HG02852 (cell line): ENCODE data around the gene KPNA1.
A peak's percentile ranks its signal among the peaks of the same experiment; 100 is the strongest.

Experiments
- ATAC-seq: cut with Tn5 transposase; IDR thresholded peaks from one replicate; pipeline ENCODE4 v1.9.1; 2021; ENCODE audit warnings: mild to moderate bottlenecking, moderate library complexity; ENCODE audit not compliant: unreplicated experiment

The KPNA1 gene

DNA sequence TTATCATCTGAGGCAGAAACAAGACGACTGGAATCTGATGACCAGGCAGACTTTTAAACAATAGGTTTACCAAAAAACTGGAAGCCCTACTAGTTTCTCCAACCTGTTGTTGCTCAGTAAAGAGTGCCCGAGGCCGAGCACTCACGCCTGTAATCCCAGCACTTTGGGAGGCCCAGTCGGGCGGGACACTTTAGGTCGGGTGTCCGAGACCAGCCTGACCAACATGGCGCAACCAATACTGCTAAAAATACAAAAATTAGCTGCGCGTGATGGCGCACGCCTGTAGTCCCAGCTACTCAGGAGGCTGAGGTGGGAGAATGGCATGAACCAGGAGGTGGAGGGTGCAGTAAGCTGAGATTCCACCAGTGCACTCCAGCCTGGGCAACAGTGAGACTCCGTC, 97.8 kb downstream of the KPNA1 start:
- ATAC-seq = no peak

- ATAC-seq = peak; percentile 86
Measured at GRCh38 chr3:122415762-122416654, 98.7 kb downstream of the KPNA1 start, which contains the start of gene WDR5B. Gene WDR5B, minus strand, starts transcription at chr3:122416062. Its CDS starts 534 bp downstream, at chr3:122415528.

- peak; percentile 48 for ATAC-seq
Measured at GRCh38 chr3:122415104-122415744, 99.5 kb downstream of the KPNA1 start.

- ATAC-seq = no peak
Measured at GRCh38 chr3:122414391-122414790, 100.3 kb downstream of the KPNA1 start.

- no peak for ATAC-seq
Measured at GRCh38 chr3:122410639-122411038, 104.1 kb downstream of the KPNA1 start.

- ATAC-seq = no peak
Measured at GRCh38 chr3:122410111-122410510, 104.6 kb downstream of the KPNA1 start.

DNA sequence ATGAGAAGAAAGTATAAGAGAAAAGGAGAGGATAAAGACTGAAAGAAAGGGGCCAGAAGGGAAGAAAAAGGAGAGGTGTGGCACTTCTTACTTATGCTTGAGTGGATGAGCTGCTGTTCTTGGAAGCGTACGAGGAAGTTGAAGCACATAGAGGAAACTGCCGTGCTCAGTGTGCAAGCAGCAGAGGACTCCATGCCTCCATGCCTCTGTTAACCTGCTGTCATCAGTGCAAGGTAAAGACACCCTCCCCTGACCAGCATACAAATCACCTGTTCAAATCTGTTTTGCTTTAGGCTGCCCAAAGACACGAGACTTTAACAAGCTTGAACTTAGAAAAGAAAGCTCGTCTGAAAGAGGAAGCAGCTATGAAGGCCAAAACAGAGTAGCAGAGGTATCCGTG, 105.3 kb downstream of the KPNA1 start:
- no peak for ATAC-seq

- ATAC-seq = no peak
Measured at GRCh38 chr3:122407946-122408345, 106.8 kb downstream of the KPNA1 start.

DNA sequence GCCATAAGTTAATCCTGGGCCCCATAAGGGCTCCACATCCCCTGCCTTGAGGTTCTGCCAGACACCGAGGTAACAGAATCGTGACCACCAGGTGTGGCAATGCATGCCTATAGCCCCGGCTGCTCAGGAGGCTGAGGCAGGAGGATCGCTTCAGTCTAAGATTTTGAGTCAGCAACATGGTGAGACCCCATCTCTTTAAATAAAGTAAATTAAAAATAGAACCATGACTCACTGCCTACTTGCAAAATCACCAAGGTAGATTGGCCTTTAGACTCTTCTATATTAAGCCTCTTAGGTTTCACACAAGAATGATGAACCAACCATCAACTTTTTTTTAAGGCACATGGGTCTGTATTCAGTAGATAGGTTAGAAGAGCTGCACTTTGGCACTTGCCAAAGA, 108.5 kb downstream of the KPNA1 start:
- ATAC-seq = peak; percentile 44

DNA sequence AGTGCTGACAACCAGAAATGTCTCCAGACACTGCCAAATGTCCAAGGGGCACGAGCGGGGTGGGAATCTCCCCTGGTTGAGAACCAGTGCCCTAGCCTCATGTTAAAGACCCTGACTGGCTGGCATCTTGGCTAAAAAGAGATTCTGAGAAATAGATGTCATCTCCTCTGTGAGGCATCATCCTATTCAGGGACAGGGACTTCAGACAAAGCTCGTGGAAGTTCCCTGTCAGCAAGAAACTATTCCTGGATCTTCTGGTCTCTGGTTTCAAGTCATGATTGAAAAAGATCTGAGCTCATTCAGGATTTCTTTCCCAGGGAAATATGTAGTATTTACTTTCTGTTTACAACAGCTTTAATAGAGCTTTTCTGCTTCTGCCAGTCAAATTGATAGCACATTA, 109.7 kb downstream of the KPNA1 start:
- no peak for ATAC-seq

GRCh38 chr3:122403489-122403888, 111.2 kb downstream of the KPNA1 start:
- no peak for ATAC-seq

- ATAC-seq = no peak
Measured at GRCh38 chr3:122398920-122399319, 115.8 kb downstream of the KPNA1 start.

DNA sequence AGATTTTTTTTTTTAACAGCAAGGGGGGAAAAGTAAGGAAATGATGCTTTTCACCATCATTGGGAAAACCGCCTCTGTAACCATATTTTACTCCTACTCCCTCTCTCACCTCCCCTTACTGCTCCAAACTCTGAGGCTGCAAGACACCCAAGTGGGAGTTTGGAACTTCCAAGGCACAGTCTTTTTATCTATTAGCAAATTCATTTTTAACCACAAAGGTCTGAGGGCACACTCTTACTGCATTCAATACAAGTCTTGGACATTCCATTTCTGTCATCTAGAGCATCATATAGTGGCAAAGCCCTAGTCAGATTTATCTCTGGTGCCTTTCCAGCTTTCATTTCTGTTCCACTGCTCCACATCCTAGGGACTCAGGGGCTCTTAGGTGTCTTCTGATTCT, 117.5 kb downstream of the KPNA1 start:
- ATAC-seq = no peak

- no peak for ATAC-seq
Measured at GRCh38 chr3:122396511-122396910, 118.2 kb downstream of the KPNA1 start.

GRCh38 chr3:122395582-122395981, 119.2 kb downstream of the KPNA1 start:
- ATAC-seq = no peak

DNA sequence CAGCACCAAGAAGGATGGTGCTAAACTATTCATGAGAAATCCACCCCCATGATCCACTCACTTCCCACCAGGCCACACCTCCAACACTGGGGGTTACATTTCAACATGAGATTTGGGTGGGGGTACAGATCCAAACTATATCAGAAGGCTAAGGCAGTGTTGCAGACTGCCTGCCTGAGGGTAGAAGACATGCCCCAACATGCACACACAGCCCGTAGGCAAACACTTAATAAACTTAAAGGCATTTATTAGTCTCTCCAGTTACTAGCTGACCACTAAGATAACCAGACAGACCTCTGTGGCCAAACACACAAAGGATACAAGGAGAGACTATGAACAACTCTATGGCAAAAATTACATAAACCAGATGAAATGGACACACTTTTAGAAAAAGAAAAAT, 120.6 kb downstream of the KPNA1 start:
- ATAC-seq = no peak

DNA sequence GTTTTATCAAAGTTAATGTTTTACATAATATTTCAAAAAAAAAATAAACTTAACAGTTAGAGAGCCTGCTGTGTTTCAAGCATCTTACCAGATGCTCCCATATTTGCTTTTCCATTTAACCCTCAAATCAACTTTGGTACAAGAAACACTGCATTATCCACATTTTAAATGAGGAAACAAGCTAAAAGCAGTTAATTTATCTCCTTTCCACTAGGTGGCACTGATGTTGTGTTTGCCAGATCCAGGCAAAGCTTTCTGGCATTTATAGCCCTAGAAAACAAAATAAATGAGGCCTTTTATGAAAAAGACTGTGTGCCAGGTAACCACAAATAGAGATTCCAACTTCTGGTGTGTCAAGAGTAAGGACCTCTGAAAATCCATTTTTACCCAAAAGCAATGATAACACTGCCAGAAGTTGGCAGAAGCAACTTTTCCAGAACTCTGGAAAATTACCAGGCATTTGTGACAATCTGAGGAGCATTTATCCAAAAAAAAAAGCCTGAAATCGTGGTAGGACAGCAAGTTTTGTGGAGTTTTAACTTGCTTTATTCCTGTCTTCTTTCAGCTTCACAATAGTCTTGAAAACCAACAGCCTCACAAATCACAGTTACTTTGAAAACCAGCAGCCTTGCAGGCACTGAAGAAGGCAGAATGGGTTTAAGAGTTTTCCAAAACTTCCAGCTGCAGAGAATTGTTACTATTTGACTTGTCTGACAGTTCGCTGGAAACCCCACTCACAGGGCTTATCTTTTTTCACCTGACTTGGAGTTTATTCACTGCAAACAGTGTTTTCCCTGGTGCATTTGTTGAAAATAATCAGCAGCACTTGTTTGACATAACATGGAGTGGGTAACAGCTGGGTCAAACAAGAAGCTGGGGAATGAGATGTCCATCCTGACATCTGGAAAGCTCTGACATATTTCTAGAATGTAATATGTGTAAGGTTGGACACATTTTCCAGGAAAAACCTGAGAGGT, 121.6 kb downstream of the KPNA1 start:
- no peak for ATAC-seq

GRCh38 chr3:122391681-122392446, 122.9 kb downstream of the KPNA1 start:
- ATAC-seq = no peak

DNA sequence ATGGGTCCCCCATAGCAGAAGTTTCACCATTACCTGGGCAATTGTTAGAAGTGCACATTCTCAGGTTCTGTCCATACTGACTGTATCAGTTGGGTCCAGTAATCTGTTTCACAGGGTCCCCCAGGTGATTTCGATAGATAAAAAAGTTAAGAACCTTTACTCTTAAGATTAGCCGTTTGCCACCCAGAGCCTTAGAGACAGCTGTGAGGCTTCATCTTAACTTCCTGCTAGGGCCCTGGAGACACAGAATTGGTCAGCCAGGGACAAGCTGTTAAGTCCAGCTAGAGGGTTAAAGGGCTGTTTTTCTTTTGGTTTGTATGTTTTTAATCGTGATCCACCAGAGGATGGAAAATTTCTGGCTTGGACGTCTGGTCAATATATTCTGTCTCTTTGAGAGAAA, 124.1 kb downstream of the KPNA1 start:
- no peak for ATAC-seq

DNA sequence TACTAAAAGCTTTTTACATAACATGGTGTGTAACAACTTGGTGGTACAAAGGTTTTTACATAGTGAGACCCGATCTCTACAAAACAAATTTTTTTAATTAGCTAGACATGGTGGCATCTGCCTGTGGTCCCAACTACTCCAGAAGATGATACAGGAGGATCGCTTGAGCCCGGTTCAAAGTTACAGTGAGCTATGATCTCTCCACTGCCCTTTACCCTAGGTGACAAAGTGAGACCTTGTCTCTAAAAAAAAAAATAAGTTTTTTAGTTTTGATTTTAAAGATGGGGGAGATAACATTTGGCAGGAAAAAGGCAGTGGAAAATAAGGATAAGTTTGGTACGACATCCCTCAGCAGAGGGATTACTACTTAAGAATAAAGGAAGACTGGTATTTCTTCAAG, 124.8 kb downstream of the KPNA1 start:
- ATAC-seq = no peak
